Measurements from ENCODE around the gene SYNE4.
A peak's percentile ranks its signal among the peaks of the same experiment; 100 is the strongest.

GRCh38 chr19:36051236-36051635, 42.6 kb upstream of the SYNE4 start:
- 0 out of 2 replicates have a peak, but pooled peaks have one; percentile 23 for TF ChIP-seq CTCF (conservative IDR thresholded peaks at IDR 0.05; ENCODE audit: low read depth, low read length)
- TF ChIP-seq POLR2A (IDR thresholded peaks at IDR 0.05; ENCODE audit: low read depth, low read length): no peak
- TF ChIP-seq RFX5 (IDR thresholded peaks at IDR 0.05; ENCODE audit: low read depth, low read length): no peak
- TF ChIP-seq FOS (IDR thresholded peaks at IDR 0.05; ENCODE audit: low read depth, low read length): no peak
- no peak for TF ChIP-seq RAD21 (IDR thresholded peaks at IDR 0.05; ENCODE audit: low read length)
- TF ChIP-seq CEBPB (IDR thresholded peaks at IDR 0.05; ENCODE audit: low read depth, low read length): no peak
- no peak for TF ChIP-seq MXI1 (IDR thresholded peaks at IDR 0.05; ENCODE audit: borderline replicate concordance, low read depth, low read length)
- TF ChIP-seq MAZ (IDR thresholded peaks at IDR 0.05; ENCODE audit: borderline replicate concordance, low read depth, low read length): no peak
- no peak for TF ChIP-seq USF2 (IDR thresholded peaks at IDR 0.05; ENCODE audit: low read depth, low read length)
- no peak for TF ChIP-seq ELK1 (IDR thresholded peaks at IDR 0.05; ENCODE audit: borderline replicate concordance, low read depth, low read length)
- TF ChIP-seq RCOR1 (IDR thresholded peaks at IDR 0.05; ENCODE audit: insufficient replicate concordance, low read length): no peak
- no peak for TF ChIP-seq BHLHE40 (IDR thresholded peaks at IDR 0.05; ENCODE audit: low read depth, low read length)
- no peak for TF ChIP-seq MAFK (IDR thresholded peaks at IDR 0.05; ENCODE audit: low read depth, low read length)
